GM12873 (cell line): ENCODE data around the gene RSPH1.

ENCODE experiments used
- CTCF ChIP-seq: IDR thresholded peaks from 2 replicates; pipeline ENCODE4 v1.5.1; 2012; ENCODE audit warnings: low read depth, mild to moderate bottlenecking, moderate library complexity, low read length, control low read depth; ENCODE audit not compliant: insufficient read depth; ENCODE audit errors: missing control alignments

The RSPH1 gene

GRCh38 chr21:42438316-42439205 lies 57.5 kb downstream of the RSPH1 start:
- TF ChIP-seq CTCF: no peak

- TF ChIP-seq CTCF: no peak
These were observed 58.2 kb downstream of the RSPH1 start for GRCh38 chr21:42437786-42438185.

- no peak for TF ChIP-seq CTCF
These were observed 59.1 kb downstream of the RSPH1 start for GRCh38 chr21:42436914-42437313.

- TF ChIP-seq CTCF: no peak
These were observed 60.2 kb downstream of the RSPH1 start for GRCh38 chr21:42435833-42436232.

- TF ChIP-seq CTCF: no peak
These were observed 60.6 kb downstream of the RSPH1 start for GRCh38 chr21:42435401-42435800.

GRCh38 chr21:42434884-42435283 lies 61.1 kb downstream of the RSPH1 start:
- no peak for TF ChIP-seq CTCF

- no peak for TF ChIP-seq CTCF
These were observed 62.0 kb downstream of the RSPH1 start for GRCh38 chr21:42433946-42434551.
